Hepatocyte (in vitro differentiated cells): ENCODE measurements around the gene RHOA. TPM values are rescaled to one million over a fixed set of nuclear protein-coding genes. Genes with fewer than 3 reads are reported as not detected.
A peak's percentile ranks its signal among the peaks of the same experiment; 100 is the strongest.

ENCODE experiments used
- DNase-seq: peaks from one replicate; pipeline ENCODE4 v3.0.0-alpha.2; 2016; ENCODE audit warnings: low spot score
- H2AFZ ChIP-seq: fragments of 200-600 bp; sonication (generic); 2 replicates; pipeline ENCODE4 v1.6.0; 2016; ENCODE audit warnings: antibody characterized with exemption, mild to moderate bottlenecking
- H3K27ac ChIP-seq: fragments of 200-600 bp; sonication (generic); 2 replicates; pipeline ENCODE4 v1.5.1; 2016; ENCODE audit warnings: mild to moderate bottlenecking
- H3K27me3 ChIP-seq: fragments of 200-600 bp; sonication (generic); 2 replicates; pipeline ENCODE4 v1.6.1; 2016
- H3K36me3 ChIP-seq: fragments of 200-600 bp; sonication (generic); replicated peaks from 2 replicates; pipeline ENCODE4 v1.5.1; 2016; ENCODE audit warnings: low read depth; ENCODE audit not compliant: insufficient read depth
- H3K4me1 ChIP-seq: fragments of 200-600 bp; sonication (generic); 2 replicates; pipeline ENCODE4 v1.5.1; 2016; ENCODE audit warnings: mild to moderate bottlenecking, moderate library complexity; ENCODE audit not compliant: insufficient read depth
- H3K4me2 ChIP-seq: fragments of 200-600 bp; sonication (generic); 2 replicates; pipeline ENCODE4 v1.6.0; 2016
- H3K4me3 ChIP-seq: fragments of 200-600 bp; sonication (generic); 2 replicates; pipeline ENCODE4 v1.5.1; 2016; ENCODE audit warnings: mild to moderate bottlenecking
- H3K79me2 ChIP-seq: fragments of 200-600 bp; sonication (generic); 2 replicates; pipeline ENCODE4 v1.6.0; 2017; ENCODE audit warnings: mild to moderate bottlenecking
- H3K9me2 ChIP-seq: fragments of 200-600 bp; sonication (generic); replicated peaks from 2 replicates; pipeline ENCODE4 v1.6.0; 2017; ENCODE audit warnings: mild to moderate bottlenecking; ENCODE audit not compliant: insufficient read depth
- H3K9me3 ChIP-seq: fragments of 200-600 bp; sonication (generic); 2 replicates; pipeline ENCODE4 v1.5.1; 2016; ENCODE audit warnings: low read depth, mild to moderate bottlenecking
- H4K20me1 ChIP-seq: fragments of 200-600 bp; sonication (generic); 2 replicates; pipeline ENCODE4 v1.6.0; 2016; ENCODE audit warnings: mild to moderate bottlenecking; ENCODE audit not compliant: insufficient read depth, poor library complexity, severe bottlenecking
- CTCF ChIP-seq: fragments of 200-600 bp; sonication (generic); IDR thresholded peaks from 2 replicates; pipeline ENCODE4 v1.5.1; 2016; ENCODE audit warnings: antibody characterized with exemption, mild to moderate bottlenecking; ENCODE audit not compliant: poor library complexity
- EZH2 ChIP-seq: fragments of 200-600 bp; sonication (generic); IDR thresholded peaks from 2 replicates; pipeline ENCODE4 v1.6.1; 2016; ENCODE audit warnings: antibody characterized with exemption, mild to moderate bottlenecking, borderline replicate concordance
- EZH2phosphoT487 ChIP-seq: fragments of 200-600 bp; sonication (generic); IDR thresholded peaks from one replicate; pipeline ENCODE4 v1.6.1; 2018; ENCODE audit warnings: antibody characterized with exemption, mild to moderate bottlenecking, low read depth, moderate library complexity; ENCODE audit not compliant: unreplicated experiment, severe bottlenecking
- WGBS: methylation state at CpG from one replicate; pipeline ENCODE4 v1.1.6; 2016; ENCODE audit warnings: low lambda C conversion rate; ENCODE audit errors: missing lambda C conversion rate; 5-methylcytosine and 5-hydroxymethylcytosine counted together
- polyA plus RNA-seq: library from polyadenylated mRNA; unstranded; fragments of >200 nt; fragmentation: Nextera tagmentation; extraction: Ambion mirVana; gene quantifications from 2 replicates; pipeline ENCODE4 v1.2.1, GENCODE V29; 2016
- total RNA-seq: library from RNA; depleted of rRNA; stranded (reverse); fragments of >200 nt; gene quantifications from 2 replicates; pipeline ENCODE4 v1.2.3, GENCODE V29; 2014

RHOA gene
- total and polyA plus RNA-seq, 2 experiments from 2014 or later, result 392 to 434 TPM

DNA sequence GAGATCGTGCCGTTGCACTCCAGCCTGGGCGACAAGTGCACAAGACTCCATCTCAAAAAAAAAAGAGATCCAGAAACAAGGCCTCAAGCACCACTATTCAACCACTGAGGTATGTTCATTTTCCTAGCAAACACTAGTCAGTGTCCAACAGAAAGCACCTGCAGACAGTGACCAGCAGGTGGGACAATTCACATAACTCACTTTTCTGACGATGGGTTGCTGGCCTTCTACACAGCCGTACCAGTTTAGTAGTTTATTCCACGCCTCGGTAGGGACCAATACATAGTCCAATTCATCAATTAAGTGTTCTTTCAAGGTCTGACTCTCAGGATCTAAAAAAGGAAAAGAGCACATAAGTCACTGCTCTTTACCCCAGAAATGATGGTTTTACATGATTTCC, 84.3 kb downstream of the RHOA start:
- H3K9me2 ChIP-seq, result no peaks in the 10 kb centered on the region
- H3K27me3 ChIP-seq, result no peaks in the 10 kb centered on the region
- WGBS, result 86% methylated on average over 7 of the region's 7 CpGs
- H3K36me3 ChIP-seq, result no peaks in the 10 kb centered on the region
- H3K4me1 ChIP-seq, result no peaks in the 10 kb centered on the region
- H3K4me3 ChIP-seq, result no peak overlapping the region
- peak; percentile 24 for TF ChIP-seq CTCF
- TF ChIP-seq EZH2phosphoT487, result no peak
- DNase-seq, result no peak
- H3K27ac ChIP-seq, result no peak overlapping the region
- peaks cover 10% of the 10 kb centered on the region for H3K79me2 ChIP-seq
- no peaks in the 10 kb centered on the region for H4K20me1 ChIP-seq
- no peaks in the 10 kb centered on the region for H3K9me3 ChIP-seq
- no peak overlapping the region for H3K4me2 ChIP-seq
- no peak overlapping the region for H2AFZ ChIP-seq

DNA sequence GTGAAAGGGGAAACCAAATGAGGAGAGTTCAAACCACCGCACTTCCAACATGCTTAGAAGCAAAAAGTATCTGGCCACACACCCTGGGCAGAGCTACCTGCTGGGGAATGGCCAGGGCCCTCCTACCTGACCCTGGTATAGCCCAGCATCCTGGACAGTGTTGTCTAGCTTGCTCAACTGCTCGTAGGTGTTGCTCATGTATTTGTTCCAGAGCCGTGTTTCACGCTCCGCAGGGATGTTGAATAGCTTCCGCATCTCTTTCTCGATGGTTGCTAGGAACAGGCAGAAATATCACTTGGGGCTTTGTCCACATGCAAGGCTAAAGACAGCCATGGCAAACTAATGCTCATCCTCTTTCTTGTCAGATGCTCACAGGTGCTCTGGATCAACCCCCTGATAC, 87.0 kb downstream of the RHOA start:
- TF ChIP-seq EZH2 (no peak), CTCF (no peak), EZH2phosphoT487 (no peak)
- DNase-seq, result no peak

GRCh38 chr3:49316696-49317457, 94.9 kb downstream of the RHOA start:
- Histone ChIP-seq H3K27me3 (no peaks in the 10 kb centered on the region), H3K36me3 (no peaks in the 10 kb centered on the region), H3K4me3 (no peak overlapping the region), H2AFZ (no peak overlapping the region), H3K9me3 (no peaks in the 10 kb centered on the region), H3K4me1 (no peaks in the 10 kb centered on the region), H3K27ac (no peak overlapping the region), H4K20me1 (no peaks in the 10 kb centered on the region), H3K79me2 (peaks cover 3% of the 10 kb centered on the region), H3K9me2 (no peaks in the 10 kb centered on the region), H3K4me2 (no peak overlapping the region)
- 95% methylated on average over 16 of the region's 16 CpGs for WGBS
- TF ChIP-seq EZH2, result no peak
- TF ChIP-seq EZH2phosphoT487, result no peak
- no peak for TF ChIP-seq CTCF
- no peak for DNase-seq

More for the DNA sequence above, 87.0 kb downstream of the RHOA start:
- Histone ChIP-seq H3K36me3 (no peaks in the 10 kb centered on the region), H4K20me1 (no peaks in the 10 kb centered on the region), H3K27ac (no peak overlapping the region), H3K4me1 (no peaks in the 10 kb centered on the region), H2AFZ (no peak overlapping the region), H3K27me3 (no peaks in the 10 kb centered on the region), H3K4me3 (no peak overlapping the region), H3K9me3 (no peaks in the 10 kb centered on the region), H3K4me2 (no peak overlapping the region), H3K79me2 (peaks cover 3% of the 10 kb centered on the region), H3K9me2 (no peaks in the 10 kb centered on the region)
- 98% methylated on average over 7 of the region's 7 CpGs for WGBS
